Liver (tissue), 9 donors: Measurements from ENCODE around the gene DNAH3. TPM values are rescaled to one million over a fixed set of nuclear protein-coding genes. Genes with fewer than 3 reads are reported as not detected.
"Not testable (repeated sequence)": the region's sequence is repeated elsewhere in the genome, so short reads cannot be mapped to it uniquely, and the experiment has no call there.

Source experiments
- DNase-seq: peaks from one replicate; pipeline ENCODE4 v3.0.0-alpha.2; 2017; ENCODE audit warnings: low spot score
- H3K27ac ChIP-seq, 2 donors: one replicate each; pipeline ENCODE4 v1.7.0; 2013; ENCODE audit warnings: inconsistent platforms in 2 of 2, low read length in 2 of 2, control low read depth in 1 of 2, low read depth in 1 of 2, mild to moderate bottlenecking in 1 of 2
- H3K27me3 ChIP-seq, 4 donors: one replicate each; pipeline versions ENCODE4 v1.6.1 to v1.7.0; 2013; ENCODE audit warnings: low read length in 3 of 4, inconsistent platforms in 1 of 4, mild to moderate bottlenecking in 1 of 4, moderate library complexity in 1 of 4; ENCODE audit not compliant: control insufficient read depth in 4 of 4, insufficient read depth in 4 of 4
- H3K36me3 ChIP-seq, 4 donors: one replicate each; pipeline versions ENCODE4 v1.6.1 to v1.7.0; 2013; ENCODE audit warnings: low read length in 3 of 4, mild to moderate bottlenecking in 3 of 4, low read depth in 1 of 4, moderate library complexity in 1 of 4; ENCODE audit not compliant: control insufficient read depth in 4 of 4, insufficient read depth in 3 of 4
- H3K4me1 ChIP-seq, 4 donors: one replicate each; pipeline versions ENCODE4 v1.6.1 to v1.7.0; 2013; ENCODE audit warnings: low read length in 3 of 4, mild to moderate bottlenecking in 3 of 4, moderate library complexity in 1 of 4; ENCODE audit not compliant: control insufficient read depth in 4 of 4, insufficient read depth in 4 of 4
- H3K4me3 ChIP-seq, 3 donors: one replicate each; pipeline versions ENCODE4 v1.6.1 to v1.7.0; 2013; ENCODE audit warnings: low read length in 3 of 3, control low read depth in 1 of 3, low read depth in 1 of 3, mild to moderate bottlenecking in 1 of 3
- H3K9ac ChIP-seq, 2 donors: one replicate each; pipeline ENCODE4 v1.7.0; 2013; ENCODE audit warnings: low read length in 2 of 2, mild to moderate bottlenecking in 2 of 2, moderate library complexity in 2 of 2, control low read depth in 1 of 2, low read depth in 1 of 2
- H3K9me3 ChIP-seq, 4 donors: one replicate each; pipeline versions ENCODE4 v1.6.1 to v1.7.0; 2013; ENCODE audit warnings: low read length in 3 of 4; ENCODE audit not compliant: control insufficient read depth in 4 of 4
- EGR1 ChIP-seq, 2 donors: IDR thresholded peaks; 2 replicates each; pipeline ENCODE4 v1.6.1; 2016 to 2018; ENCODE audit warnings: antibody characterized with exemption in 2 of 2, low read depth in 2 of 2
- FOXA1 ChIP-seq: IDR thresholded peaks from 2 replicates; pipeline ENCODE4 v1.6.1; 2016; ENCODE audit warnings: antibody characterized with exemption
- FOXA2 ChIP-seq: IDR thresholded peaks from 2 replicates; pipeline ENCODE4 v1.6.1; 2016; ENCODE audit warnings: antibody characterized with exemption
- GABPA ChIP-seq, 2 donors: IDR thresholded peaks in 1 of 2; conservative IDR thresholded peaks in 1 of 2; 2 replicates each; pipeline ENCODE4 v1.6.1; 2016; ENCODE audit warnings: antibody characterized with exemption in 2 of 2, mild to moderate bottlenecking in 1 of 2, moderate library complexity in 1 of 2
- HNF4A ChIP-seq, 2 donors: conservative IDR thresholded peaks; 2 replicates each; pipeline ENCODE4 v1.6.1; 2016; ENCODE audit warnings: antibody characterized with exemption in 2 of 2, mild to moderate bottlenecking in 2 of 2
- HNF4G ChIP-seq: IDR thresholded peaks from 2 replicates; pipeline ENCODE4 v1.6.1; 2016; ENCODE audit warnings: antibody characterized with exemption
- JUND ChIP-seq, 2 donors: IDR thresholded peaks; 2 replicates each; pipeline ENCODE4 v1.6.1; 2016; ENCODE audit warnings: antibody characterized with exemption in 2 of 2
- MAX ChIP-seq: IDR thresholded peaks from 2 replicates; pipeline ENCODE4 v1.6.1; 2016; ENCODE audit warnings: antibody characterized with exemption
- NR2F2 ChIP-seq: IDR thresholded peaks from 2 replicates; pipeline ENCODE4 v1.6.1; 2016; ENCODE audit warnings: antibody characterized with exemption
- RAD21 ChIP-seq, 2 donors: IDR thresholded peaks; 2 replicates each; pipeline ENCODE4 v1.6.1; 2016; ENCODE audit warnings: antibody characterized with exemption in 2 of 2, mild to moderate bottlenecking in 2 of 2
- RXRA ChIP-seq, 2 donors: IDR thresholded peaks; 2 replicates each; pipeline ENCODE4 v1.6.1; 2017 to 2018; ENCODE audit warnings: antibody characterized with exemption in 2 of 2, mild to moderate bottlenecking in 1 of 2
- SP1 ChIP-seq: IDR thresholded peaks from 2 replicates; pipeline ENCODE4 v1.6.1; 2018; ENCODE audit warnings: antibody characterized with exemption, mild to moderate bottlenecking
- TAF1 ChIP-seq: conservative IDR thresholded peaks from 2 replicates; pipeline ENCODE4 v1.6.1; 2016; ENCODE audit warnings: antibody characterized with exemption, mild to moderate bottlenecking
- YY1 ChIP-seq: IDR thresholded peaks from 2 replicates; pipeline ENCODE4 v1.6.1; 2016; ENCODE audit warnings: antibody characterized with exemption, mild to moderate bottlenecking
- WGBS: extraction: QIAGEN DNeasy Blood & Tissue Kit; methylation state at CpG from one replicate; pipeline ENCODE4 v1.1.7; 2013; 5-methylcytosine and 5-hydroxymethylcytosine counted together
- polyA plus RNA-seq, 2 donors: library from polyadenylated mRNA; stranded (reverse) in 1 of 2; unstranded in 1 of 2; fragments of 200-250 nt in 1 of 2; fragments of >200 nt in 1 of 2; fragmentation: Nextera tagmentation in 1 of 2; extraction: Ambion mirVana in 1 of 2; gene quantifications; one replicate each; pipeline versions ENCODE4 v1.2.1 to v1.2.3, GENCODE V29; 2013 to 2015
- total RNA-seq, 2 donors: library from RNA; depleted of rRNA; stranded (reverse); fragments of >200 nt; gene quantifications; one replicate each; pipeline ENCODE4 v1.2.3, GENCODE V29; 2014
- TF ChIP-seq, protein P1 (sequence below): IDR thresholded peaks from 2 replicates; pipeline ENCODE4 v1.6.1; 2016; ENCODE audit warnings: antibody characterized with exemption
- TF ChIP-seq, protein P2 (sequence below): fragments of 150-350 bp; IDR thresholded peaks from 2 replicates; pipeline ENCODE4 v1.5.1; 2017; ENCODE audit warnings: improper control_type of control experiment, low read depth, low read length; ENCODE audit not compliant: missing input control
- TF ChIP-seq, protein P3 (sequence below): IDR thresholded peaks from 2 replicates; pipeline ENCODE4 v1.6.1; 2016; ENCODE audit warnings: antibody characterized with exemption
- TF ChIP-seq, protein P4 (sequence below): IDR thresholded peaks from 2 replicates; pipeline ENCODE4 v1.6.1; 2016; ENCODE audit warnings: antibody characterized with exemption, mild to moderate bottlenecking
- donor health status: healthy.
- donor health status: healthy.
- donor health status: healthy.
- donor health status: healthy.
- donor health status: healthy.

Gene DNAH3
- total and polyA plus RNA-seq, 4 donors = not detected

DNA sequence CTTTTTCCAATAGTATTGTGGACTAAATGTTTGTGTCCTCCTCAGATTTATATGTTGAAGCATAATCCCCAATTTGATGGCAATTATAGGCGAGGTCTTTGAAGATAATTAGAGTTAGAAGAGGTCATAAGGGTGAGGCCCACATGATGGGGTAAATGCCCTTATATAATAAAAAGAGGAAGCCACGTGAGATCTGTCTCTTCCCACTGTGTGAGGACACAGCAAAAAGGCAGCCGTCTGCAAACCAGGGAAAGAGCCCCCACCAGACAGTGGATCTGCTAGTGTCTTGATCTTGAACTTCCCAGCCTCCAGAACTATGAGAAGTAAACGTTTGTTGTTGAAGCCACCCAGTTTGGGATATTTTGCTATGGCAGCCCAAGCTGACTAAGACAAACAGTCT, 174.1 kb downstream of the DNAH3 start:
- H3K27ac ChIP-seq = no peak overlapping the region
- no peaks in the 10 kb centered on the region for H3K4me1 ChIP-seq
- H3K27me3 ChIP-seq = no peaks in the 10 kb centered on the region
- no peak overlapping the region for H3K9ac ChIP-seq
- H3K36me3 ChIP-seq = no peaks in the 10 kb centered on the region
- TF ChIP-seq, protein P1, sequence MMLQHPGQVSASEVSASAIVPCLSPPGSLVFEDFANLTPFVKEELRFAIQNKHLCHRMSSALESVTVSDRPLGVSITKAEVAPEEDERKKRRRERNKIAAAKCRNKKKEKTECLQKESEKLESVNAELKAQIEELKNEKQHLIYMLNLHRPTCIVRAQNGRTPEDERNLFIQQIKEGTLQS = no peak
- TF ChIP-seq YY1 = no peak
- no peak for TF ChIP-seq FOXA2
- no peak for TF ChIP-seq SP1
- no peak for TF ChIP-seq RXRA (IDR thresholded peaks at IDR 0.05)
- no peak for TF ChIP-seq TAF1
- TF ChIP-seq FOXA1 = no peak
- TF ChIP-seq EGR1 (IDR thresholded peaks at IDR 0.05; ENCODE audit: low read depth in 2 of 2) = no peak
- no peak for TF ChIP-seq HNF4G
- TF ChIP-seq HNF4A (conservative IDR thresholded peaks at IDR 0.05) = no peak
- TF ChIP-seq RAD21 (IDR thresholded peaks at IDR 0.05) = no peak
- no peak for TF ChIP-seq GABPA (IDR thresholded peaks at IDR 0.05 in 1 of 2, conservative IDR thresholded peaks at IDR 0.05 in 1 of 2)
- TF ChIP-seq, protein P2, sequence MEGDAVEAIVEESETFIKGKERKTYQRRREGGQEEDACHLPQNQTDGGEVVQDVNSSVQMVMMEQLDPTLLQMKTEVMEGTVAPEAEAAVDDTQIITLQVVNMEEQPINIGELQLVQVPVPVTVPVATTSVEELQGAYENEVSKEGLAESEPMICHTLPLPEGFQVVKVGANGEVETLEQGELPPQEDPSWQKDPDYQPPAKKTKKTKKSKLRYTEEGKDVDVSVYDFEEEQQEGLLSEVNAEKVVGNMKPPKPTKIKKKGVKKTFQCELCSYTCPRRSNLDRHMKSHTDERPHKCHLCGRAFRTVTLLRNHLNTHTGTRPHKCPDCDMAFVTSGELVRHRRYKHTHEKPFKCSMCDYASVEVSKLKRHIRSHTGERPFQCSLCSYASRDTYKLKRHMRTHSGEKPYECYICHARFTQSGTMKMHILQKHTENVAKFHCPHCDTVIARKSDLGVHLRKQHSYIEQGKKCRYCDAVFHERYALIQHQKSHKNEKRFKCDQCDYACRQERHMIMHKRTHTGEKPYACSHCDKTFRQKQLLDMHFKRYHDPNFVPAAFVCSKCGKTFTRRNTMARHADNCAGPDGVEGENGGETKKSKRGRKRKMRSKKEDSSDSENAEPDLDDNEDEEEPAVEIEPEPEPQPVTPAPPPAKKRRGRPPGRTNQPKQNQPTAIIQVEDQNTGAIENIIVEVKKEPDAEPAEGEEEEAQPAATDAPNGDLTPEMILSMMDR = no peak
- no peak for TF ChIP-seq MAX
- TF ChIP-seq, protein P3, sequence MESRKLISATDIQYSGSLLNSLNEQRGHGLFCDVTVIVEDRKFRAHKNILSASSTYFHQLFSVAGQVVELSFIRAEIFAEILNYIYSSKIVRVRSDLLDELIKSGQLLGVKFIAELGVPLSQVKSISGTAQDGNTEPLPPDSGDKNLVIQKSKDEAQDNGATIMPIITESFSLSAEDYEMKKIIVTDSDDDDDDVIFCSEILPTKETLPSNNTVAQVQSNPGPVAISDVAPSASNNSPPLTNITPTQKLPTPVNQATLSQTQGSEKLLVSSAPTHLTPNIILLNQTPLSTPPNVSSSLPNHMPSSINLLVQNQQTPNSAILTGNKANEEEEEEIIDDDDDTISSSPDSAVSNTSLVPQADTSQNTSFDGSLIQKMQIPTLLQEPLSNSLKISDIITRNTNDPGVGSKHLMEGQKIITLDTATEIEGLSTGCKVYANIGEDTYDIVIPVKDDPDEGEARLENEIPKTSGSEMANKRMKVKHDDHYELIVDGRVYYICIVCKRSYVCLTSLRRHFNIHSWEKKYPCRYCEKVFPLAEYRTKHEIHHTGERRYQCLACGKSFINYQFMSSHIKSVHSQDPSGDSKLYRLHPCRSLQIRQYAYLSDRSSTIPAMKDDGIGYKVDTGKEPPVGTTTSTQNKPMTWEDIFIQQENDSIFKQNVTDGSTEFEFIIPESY = no peak
- TF ChIP-seq, protein P4, sequence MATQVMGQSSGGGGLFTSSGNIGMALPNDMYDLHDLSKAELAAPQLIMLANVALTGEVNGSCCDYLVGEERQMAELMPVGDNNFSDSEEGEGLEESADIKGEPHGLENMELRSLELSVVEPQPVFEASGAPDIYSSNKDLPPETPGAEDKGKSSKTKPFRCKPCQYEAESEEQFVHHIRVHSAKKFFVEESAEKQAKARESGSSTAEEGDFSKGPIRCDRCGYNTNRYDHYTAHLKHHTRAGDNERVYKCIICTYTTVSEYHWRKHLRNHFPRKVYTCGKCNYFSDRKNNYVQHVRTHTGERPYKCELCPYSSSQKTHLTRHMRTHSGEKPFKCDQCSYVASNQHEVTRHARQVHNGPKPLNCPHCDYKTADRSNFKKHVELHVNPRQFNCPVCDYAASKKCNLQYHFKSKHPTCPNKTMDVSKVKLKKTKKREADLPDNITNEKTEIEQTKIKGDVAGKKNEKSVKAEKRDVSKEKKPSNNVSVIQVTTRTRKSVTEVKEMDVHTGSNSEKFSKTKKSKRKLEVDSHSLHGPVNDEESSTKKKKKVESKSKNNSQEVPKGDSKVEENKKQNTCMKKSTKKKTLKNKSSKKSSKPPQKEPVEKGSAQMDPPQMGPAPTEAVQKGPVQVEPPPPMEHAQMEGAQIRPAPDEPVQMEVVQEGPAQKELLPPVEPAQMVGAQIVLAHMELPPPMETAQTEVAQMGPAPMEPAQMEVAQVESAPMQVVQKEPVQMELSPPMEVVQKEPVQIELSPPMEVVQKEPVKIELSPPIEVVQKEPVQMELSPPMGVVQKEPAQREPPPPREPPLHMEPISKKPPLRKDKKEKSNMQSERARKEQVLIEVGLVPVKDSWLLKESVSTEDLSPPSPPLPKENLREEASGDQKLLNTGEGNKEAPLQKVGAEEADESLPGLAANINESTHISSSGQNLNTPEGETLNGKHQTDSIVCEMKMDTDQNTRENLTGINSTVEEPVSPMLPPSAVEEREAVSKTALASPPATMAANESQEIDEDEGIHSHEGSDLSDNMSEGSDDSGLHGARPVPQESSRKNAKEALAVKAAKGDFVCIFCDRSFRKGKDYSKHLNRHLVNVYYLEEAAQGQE = no peak
- no peak for TF ChIP-seq NR2F2
- TF ChIP-seq JUND (IDR thresholded peaks at IDR 0.05) = no peak
- no peak overlapping the region for H3K4me3 ChIP-seq
- DNase-seq = no peak
- 84% methylated on average over 4 of the region's 4 CpGs for WGBS
- H3K9me3 ChIP-seq = no peaks in the 10 kb centered on the region

DNA sequence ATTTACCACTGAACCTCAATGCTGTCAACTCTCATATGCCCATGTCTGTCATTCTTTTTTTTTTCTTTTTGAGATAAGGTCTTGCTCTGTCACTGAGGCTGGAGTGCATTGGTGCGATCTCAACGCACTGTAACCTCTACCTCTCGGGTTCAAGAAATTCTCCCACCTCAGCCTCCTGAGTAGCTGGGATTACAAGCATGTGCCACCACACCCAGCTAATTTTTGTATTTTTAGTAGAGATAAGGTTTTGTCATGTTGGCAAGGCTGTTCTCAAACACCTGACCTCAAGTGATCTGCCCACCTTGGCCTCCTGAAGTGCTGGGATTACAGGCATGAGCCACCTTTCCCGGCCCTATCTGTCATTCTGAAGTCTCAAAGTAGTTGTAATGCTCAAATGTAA, 177.4 kb downstream of the DNAH3 start:
- not testable (repeated sequence) for DNase-seq, H3K27me3 ChIP-seq, H3K36me3 ChIP-seq, H3K4me1 ChIP-seq, H3K9me3 ChIP-seq, H3K27ac ChIP-seq, H3K9ac ChIP-seq, H3K4me3 ChIP-seq
- 95% methylated on average over 4 of the region's 4 CpGs for WGBS
